HL-60 (cell line): ENCODE data around the gene ADCYAP1R1.

Experiments used
- DNase-seq, 2 experiments: peaks; one replicate each; pipeline ENCODE4 v3.0.0-alpha.2; 2010 to 2020; ENCODE audit warnings: low read depth in 1 of 2, low spot score in 1 of 2
- H3K27ac ChIP-seq: fragments of 250-450 bp; sonication (Bioruptor Pico); replicated peaks from 2 replicates; pipeline ENCODE4 v1.5.1; 2020; ENCODE audit warnings: mild to moderate bottlenecking, moderate library complexity
- H3K27me3 ChIP-seq: fragments of 250-450 bp; sonication (Bioruptor Pico); 2 replicates; pipeline ENCODE4 v1.5.1; 2021; ENCODE audit warnings: mild to moderate bottlenecking, moderate library complexity; ENCODE audit not compliant: insufficient read depth, poor library complexity, severe bottlenecking
- H3K4me3 ChIP-seq: replicated peaks from 2 replicates; pipeline ENCODE4 v1.5.1; 2011; ENCODE audit warnings: mild to moderate bottlenecking, control low read depth, low read length; ENCODE audit not compliant: insufficient read depth
- GABPA ChIP-seq: IDR thresholded peaks from 2 replicates; pipeline ENCODE4 v1.6.1; 2012; ENCODE audit warnings: low read depth
- POLR2AphosphoS5 ChIP-seq: IDR thresholded peaks from 2 replicates; pipeline ENCODE4 v1.6.1; 2012; ENCODE audit warnings: low read depth
- REST ChIP-seq: IDR thresholded peaks from 2 replicates; pipeline ENCODE4 v1.6.1; 2012; ENCODE audit warnings: low read depth; ENCODE audit not compliant: insufficient replicate concordance
- SPI1 ChIP-seq: IDR thresholded peaks from 2 replicates; pipeline ENCODE4 v1.6.1; 2012; ENCODE audit warnings: low read depth, mild to moderate bottlenecking, borderline replicate concordance
- TF ChIP-seq, protein P1 (sequence below): IDR thresholded peaks from one replicate; pipeline ENCODE4 v1.5.1; 2011; ENCODE audit warnings: low read length, control low read depth, inconsistent platforms; ENCODE audit not compliant: insufficient read depth

The ADCYAP1R1 gene

DNA sequence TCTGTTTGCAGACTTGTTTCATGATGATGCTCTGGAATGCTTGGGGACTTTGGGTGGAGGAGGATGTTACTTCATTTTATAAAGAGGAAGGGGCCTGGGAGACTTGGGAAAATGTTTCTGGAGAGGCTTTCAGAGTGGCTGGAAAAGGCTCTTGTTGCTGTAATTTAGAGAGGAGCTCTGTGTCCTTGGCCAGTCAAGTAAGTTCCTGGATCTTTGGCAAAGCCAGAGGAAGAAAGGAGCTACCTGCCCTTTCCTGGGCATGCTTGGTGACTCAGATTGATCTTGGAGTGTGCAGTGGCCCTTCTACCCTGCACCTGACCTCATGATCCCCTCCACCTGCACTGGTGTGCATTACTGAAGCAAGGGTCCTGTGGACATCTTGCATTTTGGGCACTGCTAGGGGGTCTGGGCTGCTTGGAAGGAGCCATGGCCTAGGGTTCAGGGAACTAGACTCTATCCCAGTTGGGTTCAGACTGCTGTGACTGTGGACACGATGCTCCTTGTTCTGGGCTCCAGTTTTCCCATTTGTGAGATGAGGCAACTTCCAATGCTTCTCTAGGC, 56.1 kb downstream of the ADCYAP1R1 start:
- H3K4me3 ChIP-seq: no peak overlapping the region
- no peaks in the 10 kb centered on the region for H3K27me3 ChIP-seq
- no peak overlapping the region for H3K27ac ChIP-seq
- DNase-seq: no peak
- no peak for TF ChIP-seq POLR2AphosphoS5
- no peak for TF ChIP-seq REST
- TF ChIP-seq, protein P1, sequence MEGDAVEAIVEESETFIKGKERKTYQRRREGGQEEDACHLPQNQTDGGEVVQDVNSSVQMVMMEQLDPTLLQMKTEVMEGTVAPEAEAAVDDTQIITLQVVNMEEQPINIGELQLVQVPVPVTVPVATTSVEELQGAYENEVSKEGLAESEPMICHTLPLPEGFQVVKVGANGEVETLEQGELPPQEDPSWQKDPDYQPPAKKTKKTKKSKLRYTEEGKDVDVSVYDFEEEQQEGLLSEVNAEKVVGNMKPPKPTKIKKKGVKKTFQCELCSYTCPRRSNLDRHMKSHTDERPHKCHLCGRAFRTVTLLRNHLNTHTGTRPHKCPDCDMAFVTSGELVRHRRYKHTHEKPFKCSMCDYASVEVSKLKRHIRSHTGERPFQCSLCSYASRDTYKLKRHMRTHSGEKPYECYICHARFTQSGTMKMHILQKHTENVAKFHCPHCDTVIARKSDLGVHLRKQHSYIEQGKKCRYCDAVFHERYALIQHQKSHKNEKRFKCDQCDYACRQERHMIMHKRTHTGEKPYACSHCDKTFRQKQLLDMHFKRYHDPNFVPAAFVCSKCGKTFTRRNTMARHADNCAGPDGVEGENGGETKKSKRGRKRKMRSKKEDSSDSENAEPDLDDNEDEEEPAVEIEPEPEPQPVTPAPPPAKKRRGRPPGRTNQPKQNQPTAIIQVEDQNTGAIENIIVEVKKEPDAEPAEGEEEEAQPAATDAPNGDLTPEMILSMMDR: no peak
- TF ChIP-seq GABPA: no peak
- no peak for TF ChIP-seq SPI1

DNA sequence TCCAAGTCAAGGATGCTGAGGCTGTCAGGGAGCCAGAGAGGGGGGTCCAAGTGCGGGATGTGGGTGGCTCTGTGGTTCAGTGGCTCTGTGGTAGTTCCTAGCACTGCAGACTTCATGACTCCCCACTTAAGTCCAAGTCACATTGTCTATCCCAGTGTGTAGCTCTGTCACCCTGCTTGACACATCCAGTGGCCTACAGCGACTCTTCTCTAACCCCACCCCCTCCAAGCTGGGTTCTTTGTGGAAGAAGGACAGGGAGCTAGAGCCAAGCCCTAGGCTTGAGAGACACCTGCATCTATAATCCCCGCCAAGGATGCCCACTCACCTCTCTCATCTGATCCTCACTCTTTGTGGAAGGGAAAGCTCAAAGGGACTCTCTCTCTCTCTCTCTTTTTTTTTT, 57.6 kb downstream of the ADCYAP1R1 start:
- Histone ChIP-seq H3K27me3 (no peaks in the 10 kb centered on the region), H3K27ac (no peak overlapping the region), H3K4me3 (no peak overlapping the region)
- no peak for TF ChIP-seq SPI1
- TF ChIP-seq POLR2AphosphoS5: no peak
- TF ChIP-seq REST: no peak
- TF ChIP-seq GABPA: no peak
- TF ChIP-seq, protein P1: no peak
- no peak for DNase-seq

DNA sequence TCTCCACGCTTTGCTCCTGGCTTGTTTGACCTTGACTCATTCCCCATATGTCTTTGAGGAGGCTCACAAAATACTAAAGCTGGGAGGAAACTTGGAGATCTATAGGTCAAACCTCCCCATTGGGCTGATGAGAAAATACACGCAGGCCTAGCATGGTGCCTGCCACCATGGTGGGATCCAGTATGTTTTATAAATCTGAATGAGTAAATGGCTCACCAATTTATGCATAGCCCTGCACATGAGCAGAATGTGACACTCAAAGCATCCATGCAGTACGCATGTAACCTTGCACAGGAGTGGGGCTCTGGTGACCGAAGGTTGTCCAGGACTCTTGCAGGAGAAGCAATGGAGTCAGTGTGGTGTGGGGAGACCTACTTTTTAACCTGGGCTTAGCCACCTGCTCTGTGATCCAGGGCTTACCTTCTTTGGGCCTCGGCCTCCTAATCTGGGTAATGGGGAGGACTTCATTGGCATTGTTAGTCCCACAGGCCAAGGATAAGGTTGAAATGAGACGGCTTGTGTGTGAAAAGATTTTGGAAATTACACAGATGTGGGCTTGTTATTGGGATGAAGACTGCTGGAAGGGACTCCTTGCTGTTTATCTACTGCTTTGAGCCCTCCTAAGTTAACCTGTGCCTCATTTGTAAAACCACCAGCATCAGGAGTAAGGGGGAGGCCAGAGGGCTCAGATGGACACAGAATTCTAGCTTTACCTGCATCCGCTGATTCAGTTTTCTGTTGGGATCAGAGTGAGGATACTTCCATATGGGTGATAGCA, 58.4 kb downstream of the ADCYAP1R1 start:
- TF ChIP-seq SPI1: no peak
- TF ChIP-seq REST: no peak
- TF ChIP-seq, protein P1: no peak
- no peak for TF ChIP-seq GABPA
- TF ChIP-seq POLR2AphosphoS5: no peak
- H3K27me3 ChIP-seq: no peaks in the 10 kb centered on the region
- no peak for DNase-seq
- no peak overlapping the region for H3K27ac ChIP-seq
- H3K4me3 ChIP-seq: no peak overlapping the region
